Measurements from ENCODE around the gene ITFG1. TPM values are rescaled to one million over a fixed set of nuclear protein-coding genes. Genes with fewer than 3 reads are reported as not detected.
A peak's percentile ranks its signal among the peaks of the same experiment; 100 is the strongest.
"Not testable (repeated sequence)": the region's sequence is repeated elsewhere in the genome, so short reads cannot be mapped to it uniquely, and the experiment has no call there.

ITFG1 gene
- total RNA-seq, 1 experiment from 2014 or later: 95.1 TPM

GRCh38 chr16:47416869-47417268, 44.0 kb downstream of the ITFG1 start:
- no peak for DNase-seq (ENCODE audit: low read depth)

- DNase-seq (ENCODE audit: low read depth): no peak
These were observed 47.8 kb downstream of the ITFG1 start for GRCh38 chr16:47413041-47413440.

- no peak for DNase-seq (ENCODE audit: low read depth)
These were observed 52.4 kb downstream of the ITFG1 start for GRCh38 chr16:47408491-47408890.

- no peak for DNase-seq (ENCODE audit: low read depth)
These were observed 64.9 kb downstream of the ITFG1 start for GRCh38 chr16:47395733-47396498.

- peak; percentile 19 for DNase-seq (ENCODE audit: low read depth)
These were observed 68.8 kb downstream of the ITFG1 start for GRCh38 chr16:47392081-47392480.

- DNase-seq (ENCODE audit: low read depth): no peak
These were observed 72.2 kb downstream of the ITFG1 start for GRCh38 chr16:47388705-47389104.

- DNase-seq (ENCODE audit: low read depth): no peak
These were observed 73.7 kb downstream of the ITFG1 start for GRCh38 chr16:47387026-47387734.

GRCh38 chr16:47386201-47386718, 74.6 kb downstream of the ITFG1 start:
- no peak for DNase-seq (ENCODE audit: low read depth)

GRCh38 chr16:47382362-47382761, 78.5 kb downstream of the ITFG1 start:
- DNase-seq (ENCODE audit: low read depth): no peak

- DNase-seq (ENCODE audit: low read depth): peak; percentile 69
These were observed 83.7 kb downstream of the ITFG1 start for GRCh38 chr16:47377154-47377553.

GRCh38 chr16:47375423-47375822, 85.4 kb downstream of the ITFG1 start:
- DNase-seq (ENCODE audit: low read depth): peak; percentile 42

GRCh38 chr16:47374629-47375028, 86.2 kb downstream of the ITFG1 start:
- DNase-seq (ENCODE audit: low read depth): peak; percentile 52

- DNase-seq (ENCODE audit: low read depth): peak; percentile 22
These were observed 89.4 kb downstream of the ITFG1 start for GRCh38 chr16:47371271-47372014.

GRCh38 chr16:47370536-47370935, 90.3 kb downstream of the ITFG1 start:
- no peak for DNase-seq (ENCODE audit: low read depth)

- no peak for DNase-seq (ENCODE audit: low read depth)
These were observed 94.6 kb downstream of the ITFG1 start for GRCh38 chr16:47366228-47366627.

- DNase-seq (ENCODE audit: low read depth): no peak
These were observed 97.1 kb downstream of the ITFG1 start for GRCh38 chr16:47363761-47364160.

GRCh38 chr16:47359478-47359877, 101.4 kb downstream of the ITFG1 start:
- peak; percentile 34 for DNase-seq (ENCODE audit: low read depth)

- DNase-seq (ENCODE audit: low read depth): peak; percentile 89
These were observed 102.0 kb downstream of the ITFG1 start for GRCh38 chr16:47358816-47359215.

GRCh38 chr16:47349029-47349428, 111.8 kb downstream of the ITFG1 start:
- not testable (repeated sequence) for DNase-seq (ENCODE audit: low read depth)

GRCh38 chr16:47347021-47347696, 113.7 kb downstream of the ITFG1 start:
- DNase-seq (ENCODE audit: low read depth): not testable (repeated sequence)

GRCh38 chr16:47342055-47342454, 118.8 kb downstream of the ITFG1 start:
- DNase-seq (ENCODE audit: low read depth): no peak

- not testable (repeated sequence) for DNase-seq (ENCODE audit: low read depth)
These were observed 130.3 kb downstream of the ITFG1 start for GRCh38 chr16:47330562-47330961.
